Skeletal muscle cell (primary cell): Measurements from ENCODE around the gene PES1.
A peak's percentile ranks its signal among the peaks of the same experiment; 100 is the strongest.
"Not testable (repeated sequence)": the region's sequence is repeated elsewhere in the genome, so short reads cannot be mapped to it uniquely, and the experiment has no call there.

Experiments used
- DNase-seq: peaks from one replicate; pipeline ENCODE4 v3.0.0-alpha.2; 2010; ENCODE audit warnings: low read depth
- H3K4me3 ChIP-seq: 2 replicates; pipeline ENCODE4 v1.5.1; 2011; ENCODE audit warnings: low read depth, mild to moderate bottlenecking, control low read depth, low read length, moderate library complexity

Gene PES1

GRCh38 chr22:30591588-30592359, at the start of gene PES1:
TSS of gene PES1 (minus strand) at chr22:30591910. CDS start at chr22:30591833, 77 bp downstream.
- peak; percentile 99 for DNase-seq
- peak within 1 kb of the TSS; percentile 82 for H3K4me3 ChIP-seq

GRCh38 chr22:30640839-30641430, 49.2 kb upstream of the PES1 start:
- no peak for DNase-seq
- no peak overlapping the region for H3K4me3 ChIP-seq

DNA sequence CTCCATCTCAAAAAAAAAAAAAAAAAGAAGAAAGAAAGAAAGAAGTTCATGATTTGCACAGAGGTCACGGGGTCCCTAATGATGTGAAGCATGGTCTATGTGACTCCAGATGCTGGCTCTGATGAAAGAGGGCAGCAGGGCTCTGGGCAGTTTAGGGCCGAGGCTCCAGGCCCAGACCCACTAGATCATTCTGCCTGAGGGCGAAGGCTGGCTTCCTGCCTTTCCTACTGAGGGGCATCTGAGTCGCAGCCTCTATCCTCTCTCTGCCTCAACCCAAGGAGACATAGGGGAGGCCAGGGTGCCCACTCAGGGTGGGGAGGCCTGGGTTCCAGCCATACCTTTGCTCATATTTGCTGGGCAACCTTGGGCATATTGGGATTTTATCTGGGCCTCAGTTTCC, 48.7 kb upstream of the PES1 start:
- no peak overlapping the region for H3K4me3 ChIP-seq
- DNase-seq = no peak

DNA sequence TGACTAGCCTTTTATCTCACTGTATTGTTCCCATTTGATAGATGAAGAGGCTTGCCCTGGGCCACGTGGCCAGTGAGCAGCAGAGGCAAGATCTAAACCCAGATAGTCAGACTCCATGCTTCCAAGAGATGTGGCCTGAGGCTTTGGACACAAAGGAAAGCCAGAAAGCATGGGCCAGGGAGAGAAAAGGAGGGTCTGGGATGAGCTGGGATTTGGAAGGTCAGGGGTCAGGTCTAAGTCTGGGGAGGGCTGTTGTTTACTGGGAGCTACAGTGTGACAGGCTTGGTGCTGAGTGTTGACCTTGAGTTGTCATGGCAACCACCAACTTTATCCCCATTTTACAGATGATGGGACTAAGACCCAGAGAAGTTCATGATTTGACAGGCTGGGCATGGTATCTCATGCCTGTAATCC, 46.0 kb upstream of the PES1 start:
- H3K4me3 ChIP-seq = peak overlapping the region; percentile 67
- no peak for DNase-seq

- no peak for DNase-seq
Measured at GRCh38 chr22:30636226-30637077, 44.7 kb upstream of the PES1 start.

DNA sequence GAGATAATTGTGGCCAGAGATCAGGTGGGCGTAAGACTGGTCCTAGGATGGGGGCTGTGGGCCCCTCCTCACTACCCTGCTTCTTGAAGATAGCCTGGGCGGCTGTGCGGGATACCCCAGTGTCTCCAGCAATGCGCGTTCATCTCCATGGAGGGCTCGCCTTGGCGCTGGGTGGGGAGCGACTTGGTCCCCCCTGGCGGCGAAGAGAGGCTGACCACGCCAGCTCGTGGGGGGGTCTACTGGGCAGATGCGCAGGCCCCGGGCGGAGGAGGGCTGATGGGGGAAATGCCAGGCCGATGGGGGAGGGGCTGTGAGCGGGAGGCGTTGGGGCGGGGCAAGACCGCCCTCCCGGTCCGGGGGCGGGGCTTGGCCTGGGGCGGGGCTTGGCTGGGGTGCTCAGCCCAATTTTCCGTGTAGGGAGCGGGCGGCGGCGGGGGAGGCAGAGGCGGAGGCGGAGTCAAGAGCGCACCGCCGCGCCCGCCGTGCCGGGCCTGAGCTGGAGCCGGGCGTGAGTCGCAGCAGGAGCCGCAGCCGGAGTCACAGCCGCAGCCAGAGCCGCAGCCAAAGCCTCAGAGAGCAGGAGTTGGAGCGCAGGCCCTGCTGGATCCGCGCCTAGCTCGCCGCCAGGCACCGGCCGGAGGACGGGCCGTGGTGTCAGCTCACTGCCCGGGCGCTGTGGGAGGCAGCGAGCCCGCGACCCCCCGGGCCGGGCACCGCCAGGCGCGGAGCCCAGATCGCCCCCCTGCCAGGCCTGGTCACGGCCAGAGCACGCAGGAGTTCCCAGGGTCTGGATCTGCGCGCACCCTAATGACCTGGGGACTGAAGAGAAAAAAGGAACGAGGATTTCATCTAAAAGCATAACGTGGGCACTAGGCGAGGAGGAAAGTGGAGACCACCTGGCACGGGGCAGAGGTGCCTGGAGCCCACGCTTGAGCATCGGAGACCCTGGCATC, 43.8 kb upstream of the PES1 start, which contains the start of gene SLC35E4:
SLC35E4 (plus strand) TSS at position 509 of the 953 bp plus-strand sequence. CDS start 670 bp downstream, outside the sequence.
- peak within 1 kb of the TSS; percentile 67 for H3K4me3 ChIP-seq
- peak; percentile 56 for DNase-seq

More at GRCh38 chr22:30636226-30637077, 44.7 kb upstream of the PES1 start:
- H3K4me3 ChIP-seq = peak overlapping the region; percentile 67

DNA sequence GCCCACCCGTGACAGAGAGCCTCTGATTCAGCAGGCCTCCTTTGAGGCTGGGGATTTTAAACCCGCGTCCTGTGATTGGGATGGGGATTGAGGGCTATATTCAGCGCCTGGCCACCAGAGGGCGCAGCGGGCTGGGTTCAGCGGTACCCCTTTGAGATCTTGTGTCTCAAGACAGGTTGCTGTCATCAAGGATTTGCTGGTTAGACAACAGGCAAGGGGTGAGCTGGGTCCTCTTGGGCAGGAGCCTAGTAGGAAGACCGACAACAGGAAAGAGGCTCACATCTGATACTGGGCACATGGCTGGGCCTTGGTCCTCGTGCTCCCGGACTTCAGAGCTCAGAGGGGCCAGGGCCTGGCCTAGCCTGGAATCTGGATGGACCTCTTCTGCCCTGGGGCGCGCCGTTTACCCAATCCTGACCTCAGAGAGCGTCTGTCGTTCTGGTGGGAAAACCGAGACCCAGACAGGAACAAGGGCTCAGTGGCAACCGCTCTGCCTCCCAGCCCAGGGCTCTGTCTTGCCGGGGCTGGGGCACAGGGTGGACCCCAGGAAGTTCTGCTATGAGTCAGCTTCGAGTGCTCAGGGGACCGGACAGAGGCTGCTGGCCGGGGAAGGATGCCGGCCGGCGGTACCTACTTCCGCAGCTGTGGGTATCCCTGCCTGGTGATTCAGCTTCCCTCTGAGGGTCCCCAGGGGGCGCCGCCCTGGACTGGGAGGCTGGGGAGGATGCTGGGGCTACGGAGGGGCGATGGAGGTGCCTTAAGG, 42.9 kb upstream of the PES1 start:
- peak; percentile 70 for DNase-seq
- H3K4me3 ChIP-seq = peak overlapping the region; percentile 67

DNA sequence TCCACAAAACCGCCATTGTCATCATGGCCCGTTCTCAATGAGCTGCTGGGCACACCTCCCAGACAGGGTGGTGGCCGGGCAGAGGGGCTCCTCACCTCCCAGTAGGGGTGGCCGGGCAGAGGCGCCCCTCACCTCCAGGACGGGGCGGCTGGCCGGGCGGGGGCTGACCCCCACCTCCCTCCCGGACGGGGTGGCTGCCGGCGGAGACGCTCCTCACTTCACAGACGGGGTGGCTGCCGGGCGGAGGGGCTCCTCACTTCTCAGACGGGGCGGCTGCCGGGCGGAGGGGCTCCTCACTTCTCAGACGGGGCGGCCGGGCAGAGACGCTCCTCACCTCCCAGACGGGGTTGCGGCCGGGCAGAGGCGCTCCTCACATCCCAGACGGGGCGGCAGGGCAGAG, 39.8 kb upstream of the PES1 start:
- not testable (repeated sequence) for H3K4me3 ChIP-seq, DNase-seq

- no peak for DNase-seq
- no peak overlapping the region for H3K4me3 ChIP-seq
Measured at GRCh38 chr22:30628491-30628890, 36.8 kb upstream of the PES1 start.

DNA sequence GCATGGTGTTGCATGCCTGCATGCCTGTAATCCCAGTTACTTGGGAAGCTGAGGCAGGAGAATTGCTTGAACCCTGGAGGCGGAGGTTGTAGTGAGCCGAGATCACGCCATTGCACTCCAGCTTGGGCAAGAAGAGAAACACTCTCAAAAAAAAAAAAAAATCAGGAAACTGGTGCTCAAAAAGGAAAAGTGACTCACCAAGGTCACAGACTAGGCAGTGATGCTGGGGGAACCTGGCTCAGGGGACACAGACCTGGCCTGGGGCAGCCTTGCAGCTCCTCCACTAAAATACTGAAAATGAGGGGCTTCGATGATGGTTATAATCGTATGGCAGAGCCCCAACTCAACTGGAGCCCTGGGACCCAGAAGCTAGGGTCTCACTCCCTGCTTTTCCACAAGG, 35.8 kb upstream of the PES1 start:
- no peak overlapping the region for H3K4me3 ChIP-seq
- DNase-seq = no peak

DNA sequence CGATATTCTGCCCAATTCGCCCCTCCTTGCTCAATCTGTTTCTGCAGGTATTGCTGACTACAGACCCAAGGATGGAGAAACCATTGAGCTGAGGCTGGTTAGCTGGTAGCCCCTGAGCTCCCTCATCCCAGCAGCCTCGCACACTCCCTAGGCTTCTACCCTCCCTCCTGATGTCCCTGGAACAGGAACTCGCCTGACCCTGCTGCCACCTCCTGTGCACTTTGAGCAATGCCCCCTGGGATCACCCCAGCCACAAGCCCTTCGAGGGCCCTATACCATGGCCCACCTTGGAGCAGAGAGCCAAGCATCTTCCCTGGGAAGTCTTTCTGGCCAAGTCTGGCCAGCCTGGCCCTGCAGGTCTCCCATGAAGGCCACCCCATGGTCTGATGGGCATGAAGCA, 34.7 kb upstream of the PES1 start:
- no peak overlapping the region for H3K4me3 ChIP-seq
- no peak for DNase-seq

DNA sequence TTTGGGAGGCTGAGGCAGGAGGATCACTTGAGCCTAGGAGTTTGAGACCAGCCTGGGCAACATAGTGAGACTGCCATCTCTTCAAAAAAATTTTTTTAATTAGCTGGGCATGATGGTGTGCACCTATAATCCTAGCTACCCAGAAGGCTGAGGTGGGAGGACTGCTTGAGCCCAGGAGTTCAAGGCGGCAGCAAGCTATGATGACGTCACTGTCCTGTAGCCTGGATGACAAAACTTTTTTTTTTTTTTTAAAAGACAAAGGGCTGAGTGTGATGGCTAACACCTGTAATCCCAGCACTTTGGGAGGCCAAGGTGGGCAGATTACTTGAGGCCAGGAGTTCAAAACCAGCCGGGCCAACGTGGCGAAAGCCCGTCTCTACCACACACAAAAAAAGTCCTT, 28.2 kb upstream of the PES1 start:
- not testable (repeated sequence) for H3K4me3 ChIP-seq, DNase-seq

DNA sequence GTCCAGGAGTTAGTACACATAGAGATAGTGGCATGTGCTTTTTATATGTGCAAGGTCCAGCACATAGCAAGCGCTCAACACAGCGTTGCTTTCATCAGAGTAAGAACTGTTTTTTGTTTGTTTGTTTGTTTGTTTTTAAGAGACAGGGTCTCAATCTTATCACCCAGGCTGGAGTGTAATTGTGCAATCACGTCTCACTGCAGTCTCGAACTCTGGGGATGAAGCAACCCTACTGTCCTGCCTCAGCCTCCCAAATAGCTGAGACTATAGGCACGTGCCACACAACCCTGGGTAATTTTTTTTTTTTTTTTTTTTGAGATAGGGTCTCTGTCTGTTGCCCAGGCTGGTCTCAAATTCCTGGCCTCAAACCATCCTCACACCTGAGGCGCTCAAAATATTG, 26.1 kb upstream of the PES1 start:
- no peak for DNase-seq
- no peak overlapping the region for H3K4me3 ChIP-seq

DNA sequence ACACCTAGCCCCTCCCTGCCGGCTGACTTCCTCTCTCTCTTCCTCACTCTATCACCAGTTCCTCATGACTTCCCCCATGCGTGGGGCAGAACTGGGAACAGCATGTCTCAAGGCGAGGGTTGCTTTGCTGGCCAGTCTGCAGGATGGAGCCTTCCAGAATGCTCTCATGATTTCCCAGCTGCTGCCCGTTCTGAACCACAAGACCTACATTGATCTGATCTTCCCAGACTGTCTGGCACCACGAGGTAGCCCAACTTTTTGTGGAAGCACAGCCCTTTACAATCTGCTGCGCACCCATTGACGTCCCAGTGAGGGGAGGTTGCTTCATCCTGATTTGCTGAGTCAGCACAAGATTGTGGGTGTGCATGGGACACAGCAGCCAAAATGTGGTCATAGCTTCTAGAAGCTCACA, 23.8 kb upstream of the PES1 start:
- no peak for DNase-seq

DNA sequence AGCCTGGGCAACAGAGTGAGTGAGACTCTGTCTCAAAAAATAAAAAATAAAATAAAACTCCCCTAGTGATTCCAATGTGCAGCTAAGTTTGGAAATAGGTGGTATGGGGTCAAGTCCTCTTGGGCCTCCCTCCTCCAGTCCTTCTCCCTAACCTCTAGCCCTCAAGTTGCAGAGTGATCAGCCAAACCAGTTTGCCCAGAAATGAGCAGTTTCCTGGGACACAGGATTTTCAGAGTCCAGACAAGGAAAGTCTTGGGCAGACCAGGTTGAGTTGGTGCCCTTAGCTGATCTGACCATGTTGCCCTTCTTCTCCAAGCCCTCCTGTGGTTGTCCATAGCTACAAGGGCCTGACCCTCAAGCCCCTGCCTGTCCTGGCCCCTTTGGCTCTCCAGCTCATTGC, 23.2 kb upstream of the PES1 start:
- H3K4me3 ChIP-seq = no peak overlapping the region
- no peak for DNase-seq

More for the DNA sequence above, 23.8 kb upstream of the PES1 start:
- no peak overlapping the region for H3K4me3 ChIP-seq

GRCh38 chr22:30614268-30614667, 22.6 kb upstream of the PES1 start:
- no peak overlapping the region for H3K4me3 ChIP-seq
- DNase-seq = no peak

DNA sequence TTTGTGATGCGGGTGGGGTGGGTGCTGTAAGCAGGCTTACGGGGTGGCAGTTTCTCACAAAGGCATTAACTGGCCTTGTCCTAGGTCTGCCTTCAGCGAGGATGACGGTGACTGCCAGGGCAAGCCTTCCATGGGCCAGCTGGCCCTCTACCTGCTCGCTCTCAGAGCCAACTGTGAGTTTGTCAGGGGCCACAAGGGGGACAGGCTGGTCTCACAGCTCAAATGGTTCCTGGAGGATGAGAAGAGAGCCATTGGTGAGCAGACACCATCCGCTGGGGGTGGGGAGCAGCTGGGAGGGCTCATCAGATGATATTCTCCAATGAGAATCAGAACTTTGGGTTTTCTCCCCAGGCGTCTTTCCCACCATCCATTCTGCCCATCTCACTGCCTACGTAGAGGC, 21.1 kb upstream of the PES1 start:
- DNase-seq = no peak
- H3K4me3 ChIP-seq = no peak overlapping the region

DNA sequence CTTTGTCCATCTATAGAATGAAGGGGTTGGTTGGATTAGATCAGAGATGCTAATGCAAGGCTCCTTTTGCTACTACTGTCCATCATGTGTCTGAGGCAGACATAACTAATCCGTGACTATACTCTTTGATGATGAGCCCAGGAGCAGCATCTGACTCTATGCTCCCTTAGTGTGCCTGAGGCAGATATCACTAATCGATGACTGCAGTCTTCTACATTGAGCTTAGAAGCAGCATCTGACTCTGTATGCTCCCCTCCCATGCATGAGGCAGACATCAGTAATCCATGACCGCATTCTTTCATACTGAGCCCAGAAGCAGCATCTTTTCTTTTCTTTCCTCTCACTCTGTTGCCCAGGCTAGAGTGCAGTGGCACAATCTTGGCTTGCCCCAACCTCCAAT, 19.5 kb upstream of the PES1 start:
- no peak overlapping the region for H3K4me3 ChIP-seq
- DNase-seq = no peak
